ENCODE data around the gene CADPS2. TPM values are rescaled to one million over a fixed set of nuclear protein-coding genes. Genes with fewer than 3 reads are reported as not detected.

Gene CADPS2
- total and polyA plus RNA-seq, 2 of the 4 experiments (the other 2 are of a cell fraction), result 0.10 to 0.54 TPM

- Histone ChIP-seq H3K27ac (ENCODE audit: insufficient read depth, low read length) (no peak overlapping the region), H3K18ac (ENCODE audit: low read depth, low read length) (no peak overlapping the region), H2AFZ (replicated peaks; ENCODE audit: low read length, poor library complexity) (no peak overlapping the region), H2AK5ac (ENCODE audit: low read depth, low read length) (no peak overlapping the region), H2AK9ac (replicated peaks; ENCODE audit: low read depth, low read length, poor library complexity) (no peak overlapping the region), H2BK15ac (ENCODE audit: low read depth, low read length) (no peak overlapping the region), H3K4me3 (ENCODE audit: insufficient read depth, low read depth, low read length) (no peak overlapping the region), H2BK20ac (ENCODE audit: low read depth, low read length) (no peak overlapping the region), H4K8ac (ENCODE audit: low read depth in 2 of 2, low read length in 2 of 2) (no peak overlapping the region), H3K27me3 (ENCODE audit: control insufficient read depth, insufficient read depth, low read length) (peaks cover 52% of the 10 kb centered on the region), H2BK120ac (ENCODE audit: low read depth, low read length) (no peak overlapping the region), H3K4me1 (ENCODE audit: control insufficient read depth, insufficient read depth, low read length) (no peaks in the 10 kb centered on the region), H3K36me3 (ENCODE audit: control insufficient read depth, insufficient read depth, low read length) (no peaks in the 10 kb centered on the region), H3K9me1 (ENCODE audit: insufficient read depth, low read length) (no peaks in the 10 kb centered on the region), H3K4me2 (ENCODE audit: low read depth, low read length) (no peak overlapping the region), H4K91ac (ENCODE audit: insufficient read depth, low read depth, low read length) (no peak overlapping the region), H3K56ac (ENCODE audit: extremely low read depth, insufficient read depth, low read length) (no peak overlapping the region), H2BK5ac (ENCODE audit: low read depth, low read length, poor library complexity, severe bottlenecking) (no peak overlapping the region), H3K79me1 (ENCODE audit: low read depth in 1 of 2, low read length in 2 of 2) (no peaks in the 10 kb centered on the region), H3K23ac (ENCODE audit: low read depth, low read length) (no peak overlapping the region), H4K5ac (ENCODE audit: low read depth, low read length) (no peak overlapping the region), H3K4ac (ENCODE audit: low read depth, low read length) (no peak overlapping the region), H3K9ac (ENCODE audit: low read depth, low read length) (no peak overlapping the region), H3K9me3 (ENCODE audit: control insufficient read depth, insufficient read depth, low read length) (peaks cover 8% of the 10 kb centered on the region), H3K14ac (replicated peaks; ENCODE audit: low read depth, low read length) (no peak overlapping the region), H4K20me1 (ENCODE audit: insufficient read depth, low read length) (no peaks in the 10 kb centered on the region)
- no peak for TF ChIP-seq CTCF (conservative IDR thresholded peaks at IDR 0.05; ENCODE audit: low read depth, low read length)
- no peak for TF ChIP-seq ELK1 (IDR thresholded peaks at IDR 0.05; ENCODE audit: borderline replicate concordance, low read depth, low read length)
- TF ChIP-seq RCOR1 (IDR thresholded peaks at IDR 0.05; ENCODE audit: insufficient replicate concordance, low read length), result no peak
- no peak for TF ChIP-seq MXI1 (IDR thresholded peaks at IDR 0.05; ENCODE audit: borderline replicate concordance, low read depth, low read length)
- TF ChIP-seq MAZ (IDR thresholded peaks at IDR 0.05; ENCODE audit: borderline replicate concordance, low read depth, low read length), result no peak
- no peak for TF ChIP-seq RFX5 (IDR thresholded peaks at IDR 0.05; ENCODE audit: low read depth, low read length)
- TF ChIP-seq CEBPB (IDR thresholded peaks at IDR 0.05; ENCODE audit: low read depth, low read length), result no peak
- TF ChIP-seq MAFK (IDR thresholded peaks at IDR 0.05; ENCODE audit: low read depth, low read length), result no peak
- no peak for TF ChIP-seq USF2 (IDR thresholded peaks at IDR 0.05; ENCODE audit: low read depth, low read length)
- no peak for TF ChIP-seq BHLHE40 (IDR thresholded peaks at IDR 0.05; ENCODE audit: low read depth, low read length)
- no peak for TF ChIP-seq CHD1 (IDR thresholded peaks at IDR 0.05; ENCODE audit: low read depth, low read length)
- no peak for TF ChIP-seq NFE2L2 (IDR thresholded peaks at IDR 0.05; ENCODE audit: low read depth, low read length)
- 1% methylated on average over 10 of the region's 43 CpGs; no CpG with 5 or more reads in 1 of the 2 experiments for WGBS, 2 experiments (ENCODE audit: extremely low coverage in 2 of 2, insufficient read length in 1 of 2)
- dilution Hi-C loops (cut with HindIII; ENCODE audit: low sequenced_read_pairs, unreplicated experiment), result no loop called here
- ATAC-seq (ENCODE audit: low read depth) (no peak), DNase-seq (no peak)
- ChIA-PET POLR2A (ENCODE audit: unreplicated experiment) (no interaction called here), CTCF (no interaction called here)
- in situ Hi-C loops (cut with MboI; ENCODE audit: low sequenced_read_pairs), result no loop called here
- intact Hi-C loops (cut with micrococcal nuclease), result no loop called here
- no TSS peak for BruUV-seq (replicated peaks)
Measured at GRCh38 chr7:122300211-122300932, 585.9 kb downstream of the CADPS2 start.
